Myocyte (in vitro differentiated cells): Measurements from ENCODE around the gene NF1. TPM values are rescaled to one million over a fixed set of nuclear protein-coding genes. Genes with fewer than 3 reads are reported as not detected.
A peak's percentile ranks its signal among the peaks of the same experiment; 100 is the strongest.
"Not testable (repeated sequence)": the region's sequence is repeated elsewhere in the genome, so short reads cannot be mapped to it uniquely, and the experiment has no call there.

Experiments used
- DNase-seq: peaks from one replicate; pipeline ENCODE4 v3.0.0-alpha.2; 2012; ENCODE audit warnings: low read depth
- total RNA-seq: library from RNA; depleted of rRNA; stranded (reverse); fragments of >200 nt; gene quantifications from 2 replicates; pipeline ENCODE4 v1.2.3, GENCODE V29; 2014

NF1 gene
- total RNA-seq, 1 donor from 2014 or later, result 31.8 TPM

GRCh38 chr17:31085563-31085962 is 9.2 kb upstream of the NF1 start:
- peak; percentile 20 for DNase-seq

GRCh38 chr17:31089471-31089870 is 5.3 kb upstream of the NF1 start:
- no peak for DNase-seq

- DNase-seq, result not testable (repeated sequence)
Measured at GRCh38 chr17:31090650-31091049, 4.1 kb upstream of the NF1 start.

GRCh38 chr17:31092475-31093064 is 2.2 kb upstream of the NF1 start:
- no peak for DNase-seq

GRCh38 chr17:31093866-31094599 is 744 bp upstream of the NF1 start:
- DNase-seq, result no peak

- DNase-seq, result peak; percentile 40
Measured at GRCh38 chr17:31095236-31096105, 694 bp downstream of the NF1 start.

GRCh38 chr17:31096106-31096436 is 1.3 kb downstream of the NF1 start:
- no peak for DNase-seq

GRCh38 chr17:31099016-31099415 is 4.2 kb downstream of the NF1 start:
- DNase-seq, result no peak

GRCh38 chr17:31100840-31101459 is 6.2 kb downstream of the NF1 start:
- no peak for DNase-seq

- DNase-seq, result no peak
Measured at GRCh38 chr17:31101943-31102342, 7.2 kb downstream of the NF1 start.

GRCh38 chr17:31105991-31106390 is 11.2 kb downstream of the NF1 start:
- no peak for DNase-seq

- DNase-seq, result no peak
Measured at GRCh38 chr17:31111183-31111582, 16.4 kb downstream of the NF1 start.

GRCh38 chr17:31112001-31112661 is 17.4 kb downstream of the NF1 start:
- DNase-seq, result no peak

- DNase-seq, result peak; percentile 47
Measured at GRCh38 chr17:31113368-31113767, 18.6 kb downstream of the NF1 start.

- no peak for DNase-seq
Measured at GRCh38 chr17:31113939-31114338, 19.2 kb downstream of the NF1 start.

- DNase-seq, result no peak
Measured at GRCh38 chr17:31114956-31115555, 20.3 kb downstream of the NF1 start.

- DNase-seq, result no peak
Measured at GRCh38 chr17:31116167-31116566, 21.4 kb downstream of the NF1 start.

GRCh38 chr17:31122746-31123145 is 28.0 kb downstream of the NF1 start:
- peak; percentile 18 for DNase-seq

GRCh38 chr17:31126318-31126717 is 31.5 kb downstream of the NF1 start:
- DNase-seq, result no peak

- no peak for DNase-seq
Measured at GRCh38 chr17:31128241-31128640, 33.5 kb downstream of the NF1 start.
